OCI-M2 (cell line): Measurements from ENCODE around the gene GPM6B.
"Not testable (repeated sequence)": the region's sequence is repeated elsewhere in the genome, so short reads cannot be mapped to it uniquely, and the experiment has no call there.

Experiments
- DNase-seq: peaks from one replicate; lab custom pipeline; 2025; ENCODE audit not compliant: unreplicated experiment; lab: John Stamatoyannopoulos, UW

The GPM6B gene

GRCh38 chrX:13733506-13733905 lies 83.4 kb downstream of the GPM6B start:
- DNase-seq: no peak

- no peak for DNase-seq
These were observed 84.4 kb downstream of the GPM6B start for GRCh38 chrX:13732246-13733067.

GRCh38 chrX:13730523-13730922 lies 86.4 kb downstream of the GPM6B start:
- not testable (repeated sequence) for DNase-seq

GRCh38 chrX:13726583-13726982 lies 90.3 kb downstream of the GPM6B start:
- DNase-seq: not testable (repeated sequence)

GRCh38 chrX:13724878-13725277 lies 92.0 kb downstream of the GPM6B start:
- DNase-seq: not testable (repeated sequence)

- no peak for DNase-seq
These were observed 94.9 kb downstream of the GPM6B start for GRCh38 chrX:13721819-13722519.

- DNase-seq: no peak
These were observed 95.5 kb downstream of the GPM6B start for GRCh38 chrX:13721371-13721770.
